Testis (tissue), 3 donors: ENCODE measurements around the gene SLC9A3. TPM values are rescaled to one million over a fixed set of nuclear protein-coding genes. Genes with fewer than 3 reads are reported as not detected.

Experiments used
- DNase-seq: peaks from one replicate; pipeline ENCODE4 v3.0.0-alpha.2; 2019
- H3K27ac ChIP-seq, 2 donors: fragments of 200-600 bp; sonication (generic); one replicate each; pipeline ENCODE4 v1.5.1; 2019
- H3K27me3 ChIP-seq: fragments of 200-600 bp; sonication (generic); one replicate; pipeline ENCODE4 v1.5.1; 2019
- H3K36me3 ChIP-seq: fragments of 200-600 bp; sonication (generic); one replicate; pipeline ENCODE4 v1.5.1; 2017; ENCODE audit warnings: low read depth; ENCODE audit errors: missing control alignments
- H3K4me1 ChIP-seq: fragments of 200-600 bp; sonication (generic); one replicate; pipeline ENCODE4 v1.5.1; 2019
- H3K4me3 ChIP-seq, 2 donors: fragments of 200-600 bp; sonication (generic); one replicate each; pipeline ENCODE4 v1.5.1; 2017 to 2019
- H3K9me3 ChIP-seq: fragments of 200-600 bp; sonication (generic); one replicate; pipeline ENCODE4 v1.5.1; 2017
- CTCF ChIP-seq, 3 experiments: fragments of 450-650 bp in 2 of 3; fragments of 200-600 bp in 1 of 3; sonication (generic) in 1 of 3; IDR thresholded peaks; one replicate each; pipeline ENCODE4 v1.5.1; 2016 to 2019; ENCODE audit warnings: antibody characterized with exemption in 3 of 3, mild to moderate bottlenecking in 2 of 3, moderate library complexity in 1 of 3
- POLR2A ChIP-seq: fragments of 450-650 bp; IDR thresholded peaks from one replicate; pipeline ENCODE4 v1.6.1; 2017; ENCODE audit warnings: antibody characterized with exemption, mild to moderate bottlenecking, moderate library complexity
- WGBS, 2 donors: methylation state at CpG; one replicate each; pipeline ENCODE4 v1.1.5; 2018; 5-methylcytosine and 5-hydroxymethylcytosine counted together
- intact Hi-C: fragments of 100-400 bp; cut with DNase I; formaldehyde crosslinking; loops from one replicate; pipeline ENCODE4 v1.15.1; 2023; ENCODE audit warnings: low total_unique reads
- polyA plus RNA-seq: library from polyadenylated mRNA; stranded (reverse); fragments of 350-450 nt; fragmentation: Illumina TruSeq; extraction: RNeasy Lipid Tissue Mini Kit (QIAGEN cat#74804); gene quantifications from one replicate; pipeline ENCODE4 v1.2.3, GENCODE V29; 2014; ENCODE audit warnings: low read depth, low replicate concordance; ENCODE audit not compliant: insufficient read depth
- total RNA-seq, 2 donors: library from RNA; depleted of rRNA; stranded (reverse); fragments of >200 nt; gene quantifications; one replicate each; pipeline ENCODE4 v1.2.3, GENCODE V29; 2016

SLC9A3 gene
- total and polyA plus RNA-seq, 3 donors from 2014 or later: 2.3 to 3.8 (median 2.6) TPM

GRCh38 chr5:568809-569208 is 44.6 kb upstream of the SLC9A3 start:
- WGBS, 2 donors: 87 to 88% methylated on average over 6 to 8 of the region's 8 CpGs

GRCh38 chr5:568061-568781 is 44.0 kb upstream of the SLC9A3 start:
- WGBS, 2 donors: 63 to 65% methylated on average over 25 to 27 of the region's 27 CpGs

More at GRCh38 chr5:568809-569208, 44.6 kb upstream of the SLC9A3 start:
- H3K36me3 ChIP-seq: no peaks in the 10 kb centered on the region
- H3K4me3 ChIP-seq: no peak overlapping the region
- H3K27me3 ChIP-seq: no peaks in the 10 kb centered on the region
- no peak for DNase-seq
- TF ChIP-seq POLR2A: no peak
- TF ChIP-seq CTCF (IDR thresholded peaks at IDR 0.05): no peak
- no peaks in the 10 kb centered on the region for H3K4me1 ChIP-seq
- intact Hi-C loops: no loop called here
- no peak overlapping the region for H3K27ac ChIP-seq
- H3K9me3 ChIP-seq: no peaks in the 10 kb centered on the region

GRCh38 chr5:567664-568060 is 43.4 kb upstream of the SLC9A3 start:
- H3K36me3 ChIP-seq: no peaks in the 10 kb centered on the region
- WGBS, 2 donors: 80 to 88% methylated on average over 8 to 13 of the region's 13 CpGs
- no peaks in the 10 kb centered on the region for H3K27me3 ChIP-seq
- no peaks in the 10 kb centered on the region for H3K9me3 ChIP-seq
- DNase-seq: peak; percentile 7
- intact Hi-C loops: no loop called here
- no peak overlapping the region for H3K27ac ChIP-seq
- no peaks in the 10 kb centered on the region for H3K4me1 ChIP-seq
- no peak overlapping the region for H3K4me3 ChIP-seq
- TF ChIP-seq CTCF (IDR thresholded peaks at IDR 0.05) (no peak), POLR2A (no peak)

More at GRCh38 chr5:568061-568781, 44.0 kb upstream of the SLC9A3 start:
- H3K27ac ChIP-seq: no peak overlapping the region
- no peaks in the 10 kb centered on the region for H3K27me3 ChIP-seq
- H3K4me3 ChIP-seq: no peak overlapping the region
- intact Hi-C loops: no loop called here
- TF ChIP-seq CTCF (IDR thresholded peaks at IDR 0.05): no peak
- no peak for TF ChIP-seq POLR2A
- peak; percentile 10 for DNase-seq
- H3K4me1 ChIP-seq: no peaks in the 10 kb centered on the region
- H3K36me3 ChIP-seq: no peaks in the 10 kb centered on the region
- H3K9me3 ChIP-seq: no peaks in the 10 kb centered on the region

GRCh38 chr5:566636-567309 is 42.5 kb upstream of the SLC9A3 start:
- no peaks in the 10 kb centered on the region for H3K4me1 ChIP-seq
- no peak for TF ChIP-seq CTCF (IDR thresholded peaks at IDR 0.05)
- TF ChIP-seq POLR2A: no peak
- H3K27ac ChIP-seq: no peak overlapping the region
- no peaks in the 10 kb centered on the region for H3K27me3 ChIP-seq
- H3K36me3 ChIP-seq: no peaks in the 10 kb centered on the region
- H3K4me3 ChIP-seq: no peak overlapping the region
- DNase-seq: peak; percentile 13
- H3K9me3 ChIP-seq: no peaks in the 10 kb centered on the region
- WGBS, 2 donors: 89 to 93% methylated on average over 16 of the region's 16 CpGs
- intact Hi-C loops: no loop called here
